GM12878 (cell line): Measurements from ENCODE around the gene EHBP1L1. TPM values are rescaled to one million over a fixed set of nuclear protein-coding genes. Genes with fewer than 3 reads are reported as not detected.

Experiments used
- BACH1 ChIP-seq: fragments of 450-650 bp; IDR thresholded peaks from 2 replicates; pipeline ENCODE4 v1.6.1; 2017; ENCODE audit warnings: mild to moderate bottlenecking, borderline replicate concordance
- CHD4 ChIP-seq: fragments of 200-600 bp; sonication (generic); IDR thresholded peaks from 2 replicates; pipeline ENCODE4 v1.6.1; 2016; ENCODE audit warnings: mild to moderate bottlenecking
- CREM ChIP-seq: IDR thresholded peaks from 2 replicates; pipeline ENCODE4 v1.6.1; 2014; ENCODE audit warnings: antibody characterized with exemption, low read depth
- GABPA ChIP-seq: IDR thresholded peaks from 2 replicates; pipeline ENCODE4 v1.6.1; 2014; ENCODE audit warnings: antibody characterized with exemption, low read depth, mild to moderate bottlenecking, inconsistent platforms
- HCFC1 ChIP-seq: fragments of 150-350 bp; IDR thresholded peaks from 2 replicates; pipeline ENCODE4 v1.6.1; 2014; ENCODE audit warnings: low read length
- IKZF1 ChIP-seq: fragments of 450-650 bp; conservative IDR thresholded peaks from 2 replicates; pipeline ENCODE4 v1.6.1; 2017; ENCODE audit warnings: antibody characterized with exemption, mild to moderate bottlenecking
- JUNB ChIP-seq: IDR thresholded peaks from 2 replicates; pipeline ENCODE4 v1.6.1; 2016; ENCODE audit warnings: antibody characterized with exemption, mild to moderate bottlenecking
- JUND ChIP-seq: IDR thresholded peaks from 2 replicates; pipeline ENCODE4 v1.6.1; 2012; ENCODE audit warnings: low read depth, mild to moderate bottlenecking, low read length, improper control_type of control experiment, moderate library complexity
- KDM1A ChIP-seq: fragments of 200-600 bp; sonication (generic); IDR thresholded peaks from 2 replicates; pipeline ENCODE4 v1.6.1; 2016; ENCODE audit warnings: borderline replicate concordance
- MYB ChIP-seq: fragments of 150-350 bp; IDR thresholded peaks from 2 replicates; pipeline ENCODE4 v1.6.1; 2014; ENCODE audit warnings: mild to moderate bottlenecking, low read depth, low read length, borderline replicate concordance
- NBN ChIP-seq: fragments of 450-650 bp; IDR thresholded peaks from 2 replicates; pipeline ENCODE4 v1.6.1; 2016
- NFXL1 ChIP-seq: fragments of 450-650 bp; IDR thresholded peaks from 2 replicates; pipeline ENCODE4 v1.6.1; 2017; ENCODE audit warnings: antibody characterized with exemption, mild to moderate bottlenecking, borderline replicate concordance
- PAX8 ChIP-seq: fragments of 450-650 bp; IDR thresholded peaks from 2 replicates; pipeline ENCODE4 v1.6.1; 2017; ENCODE audit warnings: mild to moderate bottlenecking, moderate library complexity
- RCOR1 ChIP-seq: conservative IDR thresholded peaks from 2 replicates; pipeline ENCODE4 v1.6.1; 2012; ENCODE audit warnings: low read depth, low read length, improper control_type of control experiment
- SMARCA5 ChIP-seq: fragments of 450-650 bp; IDR thresholded peaks from 2 replicates; pipeline ENCODE4 v1.6.1; 2017; ENCODE audit warnings: mild to moderate bottlenecking
- SREBF1 ChIP-seq: IDR thresholded peaks from 2 replicates; pipeline ENCODE4 v1.6.1; 2012; ENCODE audit warnings: mild to moderate bottlenecking, low read length
- TCF3 ChIP-seq: IDR thresholded peaks from 2 replicates; pipeline ENCODE4 v1.6.1; 2012; ENCODE audit warnings: low read depth, mild to moderate bottlenecking, low read length, borderline replicate concordance; ENCODE audit not compliant: insufficient read depth
- TCF7 ChIP-seq: IDR thresholded peaks from 2 replicates; pipeline ENCODE4 v1.6.1; 2014; ENCODE audit warnings: antibody characterized with exemption, borderline replicate concordance
- YBX1 ChIP-seq: fragments of 450-650 bp; IDR thresholded peaks from 2 replicates; pipeline ENCODE4 v1.6.1; 2016; ENCODE audit warnings: antibody characterized with exemption
- ZNF217 ChIP-seq: fragments of 450-650 bp; IDR thresholded peaks from 2 replicates; pipeline ENCODE4 v1.6.1; 2017; ENCODE audit warnings: antibody characterized with exemption, mild to moderate bottlenecking
- polyA plus RNA-seq, 11 experiments: library from polyadenylated mRNA; depleted of rRNA in 4 of 11; unstranded in 6 of 11; stranded (reverse) in 5 of 11; fragments of >200 nt; fragmentation: Nextera tagmentation in 4 of 11; fragmentation: Illumina TruSeq in 1 of 11; extraction: Ambion mirVana in 4 of 11; extraction: Trizol in 1 of 11; gene quantifications; 1 replicate in 1 of 11; 2 replicates in 10 of 11; pipeline versions ENCODE4 v1.2.1 to v1.2.3, GENCODE V29; 2011 to 2016; ENCODE audit warnings: inconsistent platforms in 2 of 11, missing spikeins in 2 of 11, low read depth in 1 of 11
- total RNA-seq, 4 experiments: library from RNA; depleted of rRNA in 3 of 4; stranded (reverse); fragments of >200 nt in 3 of 4; fragmentation: Illumina TruSeq in 1 of 4; extraction: Trizol in 1 of 4; gene quantifications; 2 replicates each; pipeline versions ENCODE4 v1.2.1 to v1.2.3, GENCODE V29; 2013 to 2021
- TF ChIP-seq, protein P1 (sequence below): fragments of 450-650 bp; formaldehyde crosslinking; IDR thresholded peaks from 2 replicates; pipeline ENCODE4 v1.5.0; 2022; ENCODE audit warnings: mild to moderate bottlenecking, missing genetic modification characterization
- TF ChIP-seq, protein P2 (sequence below): IDR thresholded peaks from 2 replicates; pipeline ENCODE4 v1.6.1; 2012; ENCODE audit warnings: low read depth, low read length, improper control_type of control experiment
- TF ChIP-seq, protein P3 (sequence below): IDR thresholded peaks from 2 replicates; pipeline ENCODE4 v1.6.1; 2012; ENCODE audit warnings: low read depth, low read length, improper control_type of control experiment
- TF ChIP-seq, protein P4 (sequence below): fragments of 450-650 bp; IDR thresholded peaks from 2 replicates; pipeline ENCODE4 v1.6.1; 2016; ENCODE audit warnings: mild to moderate bottlenecking, moderate library complexity, borderline replicate concordance

EHBP1L1 gene
- total and polyA plus RNA-seq, 10 of the 15 experiments (the other 5 are each of a cell fraction or from before 2014, with no cell fraction given): 0.06 to 99.4 (median 32.7) TPM

DNA sequence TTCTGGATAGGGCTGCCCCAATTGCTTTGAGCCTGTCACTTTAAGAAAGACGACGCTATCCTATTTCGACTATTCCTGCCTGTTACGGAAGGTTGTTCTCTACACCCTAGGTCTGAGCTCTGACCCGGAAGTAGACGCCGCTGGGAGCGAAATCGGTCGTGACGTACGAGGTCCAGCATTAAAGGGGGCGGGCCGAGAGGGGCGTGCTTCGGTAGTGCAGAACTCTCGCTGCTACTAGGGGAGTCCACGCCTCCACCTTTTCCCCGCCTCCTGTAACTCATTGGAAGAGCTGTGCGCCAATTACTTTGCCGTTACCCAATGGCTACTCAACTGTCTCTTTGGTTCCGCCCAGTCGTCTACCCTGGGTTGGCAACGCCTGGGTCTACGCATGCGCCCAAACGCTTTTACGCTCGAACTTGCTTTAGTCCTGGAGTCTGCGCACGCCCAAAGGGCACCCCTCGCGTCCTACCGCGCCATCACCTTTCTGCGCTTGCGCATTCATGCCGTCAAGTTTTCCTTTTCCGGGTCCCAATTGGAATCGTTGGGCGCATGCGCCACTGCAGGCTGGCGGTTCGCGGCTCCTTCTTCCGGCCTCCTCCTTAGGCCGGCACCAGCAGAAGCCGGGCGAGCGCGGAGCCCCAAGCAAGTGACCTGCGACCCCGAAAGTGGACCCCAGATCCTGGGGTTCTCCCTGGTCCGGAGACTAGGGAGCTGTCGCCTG lies 39.5 kb downstream of the EHBP1L1 start, which contains the start of gene PCNX3 (continued):
- TF ChIP-seq, protein P1, sequence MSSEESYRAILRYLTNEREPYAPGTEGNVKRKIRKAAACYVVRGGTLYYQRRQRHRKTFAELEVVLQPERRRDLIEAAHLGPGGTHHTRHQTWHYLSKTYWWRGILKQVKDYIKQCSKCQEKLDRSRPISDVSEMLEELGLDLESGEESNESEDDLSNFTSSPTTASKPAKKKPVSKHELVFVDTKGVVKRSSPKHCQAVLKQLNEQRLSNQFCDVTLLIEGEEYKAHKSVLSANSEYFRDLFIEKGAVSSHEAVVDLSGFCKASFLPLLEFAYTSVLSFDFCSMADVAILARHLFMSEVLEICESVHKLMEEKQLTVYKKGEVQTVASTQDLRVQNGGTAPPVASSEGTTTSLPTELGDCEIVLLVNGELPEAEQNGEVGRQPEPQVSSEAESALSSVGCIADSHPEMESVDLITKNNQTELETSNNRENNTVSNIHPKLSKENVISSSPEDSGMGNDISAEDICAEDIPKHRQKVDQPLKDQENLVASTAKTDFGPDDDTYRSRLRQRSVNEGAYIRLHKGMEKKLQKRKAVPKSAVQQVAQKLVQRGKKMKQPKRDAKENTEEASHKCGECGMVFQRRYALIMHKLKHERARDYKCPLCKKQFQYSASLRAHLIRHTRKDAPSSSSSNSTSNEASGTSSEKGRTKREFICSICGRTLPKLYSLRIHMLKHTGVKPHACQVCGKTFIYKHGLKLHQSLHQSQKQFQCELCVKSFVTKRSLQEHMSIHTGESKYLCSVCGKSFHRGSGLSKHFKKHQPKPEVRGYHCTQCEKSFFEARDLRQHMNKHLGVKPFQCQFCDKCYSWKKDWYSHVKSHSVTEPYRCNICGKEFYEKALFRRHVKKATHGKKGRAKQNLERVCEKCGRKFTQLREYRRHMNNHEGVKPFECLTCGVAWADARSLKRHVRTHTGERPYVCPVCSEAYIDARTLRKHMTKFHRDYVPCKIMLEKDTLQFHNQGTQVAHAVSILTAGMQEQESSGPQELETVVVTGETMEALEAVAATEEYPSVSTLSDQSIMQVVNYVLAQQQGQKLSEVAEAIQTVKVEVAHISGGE (CRISPR knock-in tag): no peak
- TF ChIP-seq, protein P2, sequence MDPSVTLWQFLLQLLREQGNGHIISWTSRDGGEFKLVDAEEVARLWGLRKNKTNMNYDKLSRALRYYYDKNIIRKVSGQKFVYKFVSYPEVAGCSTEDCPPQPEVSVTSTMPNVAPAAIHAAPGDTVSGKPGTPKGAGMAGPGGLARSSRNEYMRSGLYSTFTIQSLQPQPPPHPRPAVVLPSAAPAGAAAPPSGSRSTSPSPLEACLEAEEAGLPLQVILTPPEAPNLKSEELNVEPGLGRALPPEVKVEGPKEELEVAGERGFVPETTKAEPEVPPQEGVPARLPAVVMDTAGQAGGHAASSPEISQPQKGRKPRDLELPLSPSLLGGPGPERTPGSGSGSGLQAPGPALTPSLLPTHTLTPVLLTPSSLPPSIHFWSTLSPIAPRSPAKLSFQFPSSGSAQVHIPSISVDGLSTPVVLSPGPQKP: peak; percentile 74
- TF ChIP-seq CHD4: no peak
- no peak for TF ChIP-seq RCOR1
- TF ChIP-seq JUNB: no peak
- TF ChIP-seq JUND: no peak
- TF ChIP-seq IKZF1: peak; percentile 93
- TF ChIP-seq, protein P3, sequence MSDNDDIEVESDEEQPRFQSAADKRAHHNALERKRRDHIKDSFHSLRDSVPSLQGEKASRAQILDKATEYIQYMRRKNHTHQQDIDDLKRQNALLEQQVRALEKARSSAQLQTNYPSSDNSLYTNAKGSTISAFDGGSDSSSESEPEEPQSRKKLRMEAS: 0 out of 2 replicates have a peak, but pooled peaks have one; percentile 38
- TF ChIP-seq PAX8: no peak
- no peak for TF ChIP-seq KDM1A
- TF ChIP-seq, protein P4, sequence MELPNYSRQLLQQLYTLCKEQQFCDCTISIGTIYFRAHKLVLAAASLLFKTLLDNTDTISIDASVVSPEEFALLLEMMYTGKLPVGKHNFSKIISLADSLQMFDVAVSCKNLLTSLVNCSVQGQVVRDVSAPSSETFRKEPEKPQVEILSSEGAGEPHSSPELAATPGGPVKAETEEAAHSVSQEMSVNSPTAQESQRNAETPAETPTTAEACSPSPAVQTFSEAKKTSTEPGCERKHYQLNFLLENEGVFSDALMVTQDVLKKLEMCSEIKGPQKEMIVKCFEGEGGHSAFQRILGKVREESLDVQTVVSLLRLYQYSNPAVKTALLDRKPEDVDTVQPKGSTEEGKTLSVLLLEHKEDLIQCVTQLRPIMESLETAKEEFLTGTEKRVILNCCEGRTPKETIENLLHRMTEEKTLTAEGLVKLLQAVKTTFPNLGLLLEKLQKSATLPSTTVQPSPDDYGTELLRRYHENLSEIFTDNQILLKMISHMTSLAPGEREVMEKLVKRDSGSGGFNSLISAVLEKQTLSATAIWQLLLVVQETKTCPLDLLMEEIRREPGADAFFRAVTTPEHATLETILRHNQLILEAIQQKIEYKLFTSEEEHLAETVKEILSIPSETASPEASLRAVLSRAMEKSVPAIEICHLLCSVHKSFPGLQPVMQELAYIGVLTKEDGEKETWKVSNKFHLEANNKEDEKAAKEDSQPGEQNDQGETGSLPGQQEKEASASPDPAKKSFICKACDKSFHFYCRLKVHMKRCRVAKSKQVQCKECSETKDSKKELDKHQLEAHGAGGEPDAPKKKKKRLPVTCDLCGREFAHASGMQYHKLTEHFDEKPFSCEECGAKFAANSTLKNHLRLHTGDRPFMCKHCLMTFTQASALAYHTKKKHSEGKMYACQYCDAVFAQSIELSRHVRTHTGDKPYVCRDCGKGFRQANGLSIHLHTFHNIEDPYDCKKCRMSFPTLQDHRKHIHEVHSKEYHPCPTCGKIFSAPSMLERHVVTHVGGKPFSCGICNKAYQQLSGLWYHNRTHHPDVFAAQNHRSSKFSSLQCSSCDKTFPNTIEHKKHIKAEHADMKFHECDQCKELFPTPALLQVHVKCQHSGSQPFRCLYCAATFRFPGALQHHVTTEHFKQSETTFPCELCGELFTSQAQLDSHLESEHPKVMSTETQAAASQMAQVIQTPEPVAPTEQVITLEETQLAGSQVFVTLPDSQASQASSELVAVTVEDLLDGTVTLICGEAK: peak; percentile 96
- TF ChIP-seq TCF7: no peak
- peak; percentile 85 for TF ChIP-seq SREBF1
- peak; percentile 88 for TF ChIP-seq HCFC1
- no peak for TF ChIP-seq NFXL1
- TF ChIP-seq CREM: peak; percentile 95
- no peak; the same call in 1 of the 2 replicates for TF ChIP-seq NBN
- TF ChIP-seq BACH1: no peak
- TF ChIP-seq GABPA: peak; percentile 97
- no peak for TF ChIP-seq MYB
- TF ChIP-seq YBX1: no peak
- no peak for TF ChIP-seq SMARCA5
- TF ChIP-seq TCF3: no peak
- TF ChIP-seq ZNF217: no peak
